ENCODE measurements around the gene ADCY2.

The ADCY2 gene

DNA sequence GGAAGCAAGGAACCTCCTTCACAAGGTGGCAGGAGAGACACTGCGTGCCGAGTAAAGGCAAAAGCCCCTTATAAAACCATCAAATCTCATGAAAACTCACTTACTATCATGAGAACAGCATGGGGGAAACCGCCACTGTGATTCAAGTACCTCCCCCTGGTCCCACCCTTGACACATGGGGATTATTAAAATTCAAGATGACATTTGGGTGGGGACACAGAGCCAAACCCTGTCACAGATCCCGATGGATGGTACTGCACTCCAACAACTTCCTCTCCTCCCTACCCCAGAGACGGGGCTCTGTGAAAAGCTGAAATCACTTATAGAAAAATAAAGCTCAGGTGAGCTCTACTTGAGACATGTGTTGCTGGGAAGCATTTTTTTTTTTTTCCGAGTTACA is 10.3 kb upstream of the ADCY2 start:
- H3K4me3 ChIP-seq (ENCODE audit: low read length) = no peak overlapping the region
- DNase-seq (ENCODE audit: low read depth) = no peak
- TF ChIP-seq, protein P1, sequence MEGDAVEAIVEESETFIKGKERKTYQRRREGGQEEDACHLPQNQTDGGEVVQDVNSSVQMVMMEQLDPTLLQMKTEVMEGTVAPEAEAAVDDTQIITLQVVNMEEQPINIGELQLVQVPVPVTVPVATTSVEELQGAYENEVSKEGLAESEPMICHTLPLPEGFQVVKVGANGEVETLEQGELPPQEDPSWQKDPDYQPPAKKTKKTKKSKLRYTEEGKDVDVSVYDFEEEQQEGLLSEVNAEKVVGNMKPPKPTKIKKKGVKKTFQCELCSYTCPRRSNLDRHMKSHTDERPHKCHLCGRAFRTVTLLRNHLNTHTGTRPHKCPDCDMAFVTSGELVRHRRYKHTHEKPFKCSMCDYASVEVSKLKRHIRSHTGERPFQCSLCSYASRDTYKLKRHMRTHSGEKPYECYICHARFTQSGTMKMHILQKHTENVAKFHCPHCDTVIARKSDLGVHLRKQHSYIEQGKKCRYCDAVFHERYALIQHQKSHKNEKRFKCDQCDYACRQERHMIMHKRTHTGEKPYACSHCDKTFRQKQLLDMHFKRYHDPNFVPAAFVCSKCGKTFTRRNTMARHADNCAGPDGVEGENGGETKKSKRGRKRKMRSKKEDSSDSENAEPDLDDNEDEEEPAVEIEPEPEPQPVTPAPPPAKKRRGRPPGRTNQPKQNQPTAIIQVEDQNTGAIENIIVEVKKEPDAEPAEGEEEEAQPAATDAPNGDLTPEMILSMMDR (conservative IDR thresholded peaks at IDR 0.05; ENCODE audit: low read length) = no peak

DNA sequence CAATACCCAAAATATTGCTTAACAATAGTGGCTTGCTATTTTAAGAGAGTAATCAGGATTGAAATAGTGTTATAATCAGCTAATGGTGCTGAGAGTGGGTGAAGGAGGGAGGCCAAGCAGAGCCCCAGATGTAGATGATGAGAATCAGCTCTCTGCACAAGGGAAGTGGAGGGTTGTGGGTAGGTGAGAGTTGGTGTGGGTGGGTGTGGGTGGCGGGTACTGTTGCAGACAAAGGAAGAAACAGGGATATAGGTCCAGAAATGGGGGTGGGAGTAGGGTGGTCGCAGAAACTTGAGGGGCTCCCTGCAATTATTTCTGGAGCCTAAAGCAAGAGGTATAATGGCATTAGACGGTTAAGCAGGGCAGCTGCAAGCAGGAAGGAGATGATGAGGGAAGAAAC is 7.4 kb upstream of the ADCY2 start:
- TF ChIP-seq, protein P1 (conservative IDR thresholded peaks at IDR 0.05; ENCODE audit: low read length) = no peak
- no peak overlapping the region for H3K4me3 ChIP-seq (ENCODE audit: low read length)
- DNase-seq (ENCODE audit: low read depth) = no peak

GRCh38 chr5:7391215-7391614 is 4.7 kb upstream of the ADCY2 start:
- TF ChIP-seq, protein P1 (conservative IDR thresholded peaks at IDR 0.05; ENCODE audit: low read length) = no peak
- no peak overlapping the region for H3K4me3 ChIP-seq (ENCODE audit: low read length)
- DNase-seq (ENCODE audit: low read depth) = no peak

GRCh38 chr5:7391814-7392692 is 3.9 kb upstream of the ADCY2 start:
- TF ChIP-seq, protein P1 (conservative IDR thresholded peaks at IDR 0.05; ENCODE audit: low read length) = peak; percentile 88
- H3K4me3 ChIP-seq (ENCODE audit: low read length) = no peak overlapping the region
- DNase-seq (ENCODE audit: low read depth) = peak; percentile 68

DNA sequence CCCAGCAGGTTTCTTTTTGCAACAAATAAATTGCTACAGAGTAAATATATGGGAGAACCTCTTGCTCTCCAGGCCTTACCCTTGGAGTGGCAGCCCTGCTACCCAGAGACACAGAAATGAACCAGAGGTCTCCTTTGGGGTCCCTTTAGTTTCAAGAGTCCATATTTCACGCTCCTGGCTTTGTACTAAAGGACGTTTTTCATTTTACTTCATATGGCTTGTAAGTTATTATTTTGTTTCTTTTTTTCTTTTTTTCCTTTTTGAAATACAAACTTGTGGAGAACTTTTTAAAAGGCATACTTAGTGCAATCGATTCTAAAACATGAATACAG is 3.3 kb upstream of the ADCY2 start:
- DNase-seq (ENCODE audit: low read depth) = no peak
- TF ChIP-seq, protein P1 (conservative IDR thresholded peaks at IDR 0.05; ENCODE audit: low read length) = no peak
- H3K4me3 ChIP-seq (ENCODE audit: low read length) = no peak overlapping the region

DNA sequence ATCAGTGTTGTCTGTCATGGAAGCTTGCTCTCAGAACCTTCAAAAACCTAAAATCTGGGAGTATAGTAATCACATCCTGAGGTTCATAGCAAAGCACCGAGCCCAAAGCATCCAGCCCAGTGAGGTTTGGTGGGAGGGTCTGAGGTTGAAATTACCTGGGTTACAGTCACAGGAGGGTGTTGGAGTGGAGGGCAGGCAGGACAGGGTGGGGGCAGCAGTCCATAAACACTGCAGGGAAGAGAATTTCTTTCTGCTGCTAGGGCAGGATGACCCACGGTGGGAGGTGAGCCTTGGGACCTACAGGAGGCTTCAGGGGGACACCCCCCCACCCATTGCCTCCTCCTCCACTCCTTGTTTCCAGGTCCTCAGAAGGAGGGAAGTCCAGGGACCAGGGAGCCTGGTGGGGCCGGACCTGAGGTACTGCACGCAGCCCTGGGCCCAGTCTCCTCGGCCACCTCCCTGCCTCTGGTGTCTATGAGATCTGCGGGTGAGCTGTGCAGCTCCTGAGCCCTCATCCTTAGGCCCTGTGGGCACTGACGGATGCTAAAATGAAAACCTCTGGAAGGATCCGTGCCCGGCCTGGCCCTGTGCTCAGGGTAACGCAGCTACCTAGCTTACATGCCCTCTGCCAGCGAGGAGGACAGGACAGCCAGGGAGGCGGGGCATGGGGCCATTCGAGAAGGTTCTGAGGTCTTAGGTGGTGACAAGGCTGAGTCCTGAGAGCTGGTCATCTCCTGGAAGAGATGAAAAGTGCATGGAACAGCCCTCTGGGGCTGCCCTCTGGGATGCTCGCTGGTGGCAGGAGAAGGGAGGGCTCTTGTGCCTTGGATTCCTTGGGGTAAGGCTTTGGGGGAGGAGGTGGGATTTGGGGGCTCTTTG is 1.8 kb upstream of the ADCY2 start:
- H3K4me3 ChIP-seq (ENCODE audit: low read length) = no peak overlapping the region
- no peak for DNase-seq (ENCODE audit: low read depth)
- TF ChIP-seq, protein P1 (conservative IDR thresholded peaks at IDR 0.05; ENCODE audit: low read length) = no peak
